IMR-90 (cell line): ENCODE data around the gene PRKCH. TPM values are rescaled to one million over a fixed set of nuclear protein-coding genes. Genes with fewer than 3 reads are reported as not detected.

Experiments used
- ATAC-seq: fragments of 200-7000 bp; cut with Tn5 transposase; 2 replicates; pipeline ENCODE4 v1.9.1; 2020; ENCODE audit warnings: low read depth, mild to moderate bottlenecking, moderate library complexity
- BruUV-seq: library from RNA; stranded (reverse); fragments of 400-500 nt; replicated peaks from 2 replicates; lab custom pipeline; 2021; lab: Mats Ljungman, UMichigan
- CTCF ChIA-PET: fragments of 300-600 bp; formaldehyde crosslinking; extraction: SDS; loops from one replicate; lab custom pipeline; 2021; ENCODE audit warnings: antibody characterized with exemption; lab: Yijun Ruan, JAX
- POLR2A ChIA-PET: fragments of 300-600 bp; sonication (Branson Sonifier 250); formaldehyde crosslinking; loops from one replicate; lab custom pipeline; 2022; ENCODE audit warnings: antibody characterized with exemption; ENCODE audit not compliant: unreplicated experiment; lab: Charles Lee
- DNase-seq: peaks from one replicate; pipeline ENCODE4 v3.0.0; 2013
- H2AFZ ChIP-seq: replicated peaks from 2 replicates; pipeline ENCODE3; 2013; ENCODE audit warnings: low read length, mild to moderate bottlenecking; ENCODE audit not compliant: poor library complexity
- H2AK5ac ChIP-seq: 2 replicates; pipeline ENCODE4 v1.6.1; 2013; ENCODE audit warnings: low read depth, low read length, inconsistent platforms
- H2AK9ac ChIP-seq: replicated peaks from 2 replicates; pipeline ENCODE3; 2013; ENCODE audit warnings: mild to moderate bottlenecking, low read depth, low read length, moderate library complexity; ENCODE audit not compliant: poor library complexity
- H2BK120ac ChIP-seq: 2 replicates; pipeline ENCODE4 v1.6.1; 2013; ENCODE audit warnings: low read depth, low read length, inconsistent platforms
- H2BK15ac ChIP-seq: 3 replicates; pipeline ENCODE4 v1.6.1; 2013; ENCODE audit warnings: low read depth, low read length, inconsistent platforms
- H2BK20ac ChIP-seq: 2 replicates; pipeline ENCODE4 v1.6.1; 2013; ENCODE audit warnings: low read depth, mild to moderate bottlenecking, inconsistent platforms, low read length, moderate library complexity
- H2BK5ac ChIP-seq: 2 replicates; pipeline ENCODE4 v1.6.1; 2013; ENCODE audit warnings: mild to moderate bottlenecking, low read depth, low read length, inconsistent platforms; ENCODE audit not compliant: poor library complexity, severe bottlenecking
- H3K14ac ChIP-seq: replicated peaks from 2 replicates; pipeline ENCODE4 v1.6.1; 2013; ENCODE audit warnings: low read depth, low read length, inconsistent platforms
- H3K18ac ChIP-seq: 2 replicates; pipeline ENCODE4 v1.6.1; 2013; ENCODE audit warnings: low read depth, low read length, control low read depth
- H3K23ac ChIP-seq: 2 replicates; pipeline ENCODE4 v1.6.1; 2013; ENCODE audit warnings: low read depth, low read length, inconsistent platforms
- H3K27ac ChIP-seq: 2 replicates; pipeline ENCODE4 v1.5.1; 2013; ENCODE audit warnings: mild to moderate bottlenecking, control low read depth, low read length; ENCODE audit not compliant: insufficient read depth
- H3K27me3 ChIP-seq: 2 replicates; pipeline ENCODE4 v1.6.1; 2013; ENCODE audit warnings: low read length; ENCODE audit not compliant: control insufficient read depth, insufficient read depth
- H3K36me3 ChIP-seq: 2 replicates; pipeline ENCODE4 v1.6.1; 2013; ENCODE audit warnings: low read length, mixed read lengths; ENCODE audit not compliant: control insufficient read depth, insufficient read depth
- H3K4ac ChIP-seq: 2 replicates; pipeline ENCODE4 v1.6.1; 2013; ENCODE audit warnings: low read depth, low read length, inconsistent platforms
- H3K4me1 ChIP-seq: 2 replicates; pipeline ENCODE4 v1.6.1; 2013; ENCODE audit warnings: low read length, mixed read lengths; ENCODE audit not compliant: control insufficient read depth, insufficient read depth
- H3K4me2 ChIP-seq: 2 replicates; pipeline ENCODE4 v1.6.1; 2013; ENCODE audit warnings: low read depth, mild to moderate bottlenecking, control low read depth, low read length, moderate library complexity
- H3K4me3 ChIP-seq: 2 replicates; pipeline ENCODE4 v1.5.1; 2013; ENCODE audit warnings: low read depth, mild to moderate bottlenecking, control low read depth, low read length, moderate library complexity; ENCODE audit not compliant: insufficient read depth
- H3K56ac ChIP-seq: 2 replicates; pipeline ENCODE4 v1.6.1; 2013; ENCODE audit warnings: low read length, inconsistent platforms; ENCODE audit not compliant: insufficient read depth; ENCODE audit errors: extremely low read depth
- H3K79me1 ChIP-seq, 2 experiments: 2 replicates each; pipeline ENCODE4 v1.6.1; 2013; ENCODE audit warnings: low read length in 2 of 2, inconsistent platforms in 1 of 2, low read depth in 1 of 2
- H3K9ac ChIP-seq: 2 replicates; pipeline ENCODE4 v1.6.1; 2013; ENCODE audit warnings: low read depth, low read length, control low read depth
- H3K9me1 ChIP-seq: 2 replicates; pipeline ENCODE4 v1.6.1; 2013; ENCODE audit warnings: low read length, inconsistent platforms; ENCODE audit not compliant: insufficient read depth
- H3K9me3 ChIP-seq: 2 replicates; pipeline ENCODE4 v1.6.1; 2013; ENCODE audit warnings: low read length; ENCODE audit not compliant: control insufficient read depth, insufficient read depth
- H4K20me1 ChIP-seq: 2 replicates; pipeline ENCODE4 v1.6.1; 2013; ENCODE audit warnings: low read length, inconsistent platforms; ENCODE audit not compliant: insufficient read depth
- H4K5ac ChIP-seq: 2 replicates; pipeline ENCODE4 v1.6.1; 2013; ENCODE audit warnings: mild to moderate bottlenecking, low read depth, low read length, control low read depth
- H4K8ac ChIP-seq, 2 experiments: 2 replicates each; pipeline ENCODE4 v1.6.1; 2013; ENCODE audit warnings: low read depth in 2 of 2, low read length in 2 of 2, control low read depth in 1 of 2, inconsistent platforms in 1 of 2
- H4K91ac ChIP-seq: 2 replicates; pipeline ENCODE4 v1.6.1; 2013; ENCODE audit warnings: low read depth, low read length, inconsistent platforms; ENCODE audit not compliant: insufficient read depth
- BHLHE40 ChIP-seq: fragments of 150-350 bp; IDR thresholded peaks from 2 replicates; pipeline ENCODE4 v1.6.1; 2016; ENCODE audit warnings: mild to moderate bottlenecking, low read depth, low read length
- CTCF ChIP-seq: conservative IDR thresholded peaks from 2 replicates; pipeline ENCODE4 v1.5.1; 2012; ENCODE audit warnings: mild to moderate bottlenecking, low read depth, low read length, improper control_type of control experiment
- ELK1 ChIP-seq: fragments of 150-350 bp; IDR thresholded peaks from 2 replicates; pipeline ENCODE4 v1.6.1; 2016; ENCODE audit warnings: low read depth, mild to moderate bottlenecking, low read length, moderate library complexity, borderline replicate concordance
- FOS ChIP-seq: fragments of 150-350 bp; IDR thresholded peaks from 2 replicates; pipeline ENCODE4 v1.6.1; 2016; ENCODE audit warnings: low read depth, low read length
- MAFK ChIP-seq: IDR thresholded peaks from 2 replicates; pipeline ENCODE4 v1.6.1; 2012; ENCODE audit warnings: low read depth, low read length, improper control_type of control experiment
- MXI1 ChIP-seq: IDR thresholded peaks from 2 replicates; pipeline ENCODE4 v1.6.1; 2012; ENCODE audit warnings: low read depth, mild to moderate bottlenecking, low read length, moderate library complexity, borderline replicate concordance
- WGBS, 2 experiments: methylation state at CpG; one replicate each; pipeline versions ENCODE4 v1.1.5 to v1.1.7; 2013; ENCODE audit warnings: missing lambda C conversion rate in 2 of 2; ENCODE audit not compliant: insufficient read length in 1 of 2; ENCODE audit errors: extremely low coverage in 2 of 2; 5-methylcytosine and 5-hydroxymethylcytosine counted together
- dilution Hi-C: fragments of 300-500 bp; cut with HindIII; formaldehyde crosslinking; loops from one replicate; pipeline ENCODE4 v1.14.3; 2018; ENCODE audit warnings: low sequenced_read_pairs; ENCODE audit not compliant: unreplicated experiment
- in situ Hi-C: fragments of 300-500 bp; cut with MboI; formaldehyde crosslinking; loops from 3 replicates; pipeline ENCODE4 v1.14.3; 2019; ENCODE audit warnings: low sequenced_read_pairs, inconsistent platforms, mixed read lengths
- intact Hi-C: fragments of 100-400 bp; cut with micrococcal nuclease; formaldehyde crosslinking; loops from 2 replicates; pipeline ENCODE4 v1.10.0; 2022
- polyA plus RNA-seq, 3 experiments: library from polyadenylated mRNA; depleted of rRNA; stranded (reverse); fragments of >200 nt; gene quantifications; 2 replicates each; pipeline ENCODE4 v1.2.3, GENCODE V29; 2012; ENCODE audit warnings: low replicate concordance in 1 of 3
- total RNA-seq: library from RNA; depleted of rRNA; stranded (reverse); fragments of >200 nt; gene quantifications from 2 replicates; pipeline ENCODE4 v1.2.3, GENCODE V29; 2012

Gene PRKCH
- total and polyA plus RNA-seq, 2 of the 4 experiments (the other 2 are of a cell fraction) = 1.6 to 2.3 TPM

GRCh38 chr14:61452452-61452851, 131.1 kb downstream of the PRKCH start:
- Histone ChIP-seq H2BK120ac (no peak overlapping the region), H2BK5ac (no peak overlapping the region), H4K8ac (no peak overlapping the region), H3K23ac (no peak overlapping the region), H2AK5ac (no peak overlapping the region), H2AFZ (no peak overlapping the region), H3K56ac (no peak overlapping the region), H3K79me1 (no peaks in the 10 kb centered on the region), H3K18ac (no peak overlapping the region), H3K27me3 (peaks cover 43% of the 10 kb centered on the region), H2AK9ac (no peak overlapping the region), H3K27ac (no peak overlapping the region), H3K9me3 (no peaks in the 10 kb centered on the region), H4K5ac (no peak overlapping the region), H3K4ac (no peak overlapping the region), H3K4me2 (no peak overlapping the region), H4K20me1 (no peaks in the 10 kb centered on the region), H3K4me1 (no peaks in the 10 kb centered on the region), H4K91ac (no peak overlapping the region), H3K36me3 (no peaks in the 10 kb centered on the region), H2BK15ac (no peak overlapping the region), H3K14ac (no peak overlapping the region), H3K9me1 (no peaks in the 10 kb centered on the region), H2BK20ac (no peak overlapping the region), H3K4me3 (no peak overlapping the region), H3K9ac (no peak overlapping the region)
- intact Hi-C loops (no loop called here), in situ Hi-C loops (no loop called here), dilution Hi-C loops (loop anchor here (25.0 kb wide), 1 partner anchor 260 kb away; no protein-coding TSS in a partner anchor)
- BruUV-seq = no TSS peak
- ATAC-seq (no peak), DNase-seq (no peak)
- POLR2A ChIA-PET = no interaction called here
- TF ChIP-seq MAFK (no peak), ELK1 (no peak), FOS (no peak), CTCF (no peak), BHLHE40 (no peak), MXI1 (no peak)
- no CpG with 5 or more reads among the region's 3 CpGs for WGBS, 2 experiments
- CTCF ChIA-PET = interaction anchor here (1.3 kb wide), 1 partner anchor 385 kb away, joined by 5 read pairs; no protein-coding TSS in a partner anchor
